ENCODE data around the gene ACAA1. TPM values are rescaled to one million over a fixed set of nuclear protein-coding genes. Genes with fewer than 3 reads are reported as not detected.

Gene ACAA1
- total and polyA plus RNA-seq, 4 donors = 220 to 410 (median 340) TPM

DNA sequence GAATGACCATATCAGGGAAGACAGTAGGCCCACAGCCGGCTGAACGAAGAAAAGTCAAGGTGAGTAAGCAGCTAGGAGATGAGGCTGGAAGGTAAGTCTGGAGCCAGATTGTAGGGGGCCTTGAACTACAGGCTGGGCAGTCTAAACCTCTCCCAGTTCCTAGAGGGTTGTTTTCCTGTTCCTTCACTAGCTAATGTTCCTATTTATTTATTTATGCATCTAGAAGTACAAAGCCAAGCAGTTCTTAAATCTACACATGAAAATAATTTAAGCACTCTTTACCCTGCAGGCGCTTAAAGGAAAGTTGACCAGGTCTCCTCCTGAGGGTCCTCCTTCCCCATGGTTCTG lies 3.7 kb downstream of the ACAA1 start:
- TF ChIP-seq TAF1 (conservative IDR thresholded peaks at IDR 0.05) (no peak), HNF4A (conservative IDR thresholded peaks at IDR 0.05) (no peak), GABPA (IDR thresholded peaks at IDR 0.05 in 1 of 2, conservative IDR thresholded peaks at IDR 0.05 in 1 of 2) (no peak), FOXA1 (IDR thresholded peaks at IDR 0.05) (no peak), HNF4G (IDR thresholded peaks at IDR 0.05) (no peak), JUND (IDR thresholded peaks at IDR 0.05) (no peak), CTCF (IDR thresholded peaks at IDR 0.05; ENCODE audit: low read depth, low read length, missing input control) (no peak), RXRA (IDR thresholded peaks at IDR 0.05) (no peak), RAD21 (IDR thresholded peaks at IDR 0.05) (no peak), SP1 (IDR thresholded peaks at IDR 0.05) (no peak), REST (IDR thresholded peaks at IDR 0.05) (no peak), NR2F2 (IDR thresholded peaks at IDR 0.05) (no peak), EGR1 (IDR thresholded peaks at IDR 0.05; ENCODE audit: low read depth in 2 of 2) (no peak), YY1 (IDR thresholded peaks at IDR 0.05) (no peak), FOXA2 (IDR thresholded peaks at IDR 0.05) (no peak)
- TF ChIP-seq, protein P1, sequence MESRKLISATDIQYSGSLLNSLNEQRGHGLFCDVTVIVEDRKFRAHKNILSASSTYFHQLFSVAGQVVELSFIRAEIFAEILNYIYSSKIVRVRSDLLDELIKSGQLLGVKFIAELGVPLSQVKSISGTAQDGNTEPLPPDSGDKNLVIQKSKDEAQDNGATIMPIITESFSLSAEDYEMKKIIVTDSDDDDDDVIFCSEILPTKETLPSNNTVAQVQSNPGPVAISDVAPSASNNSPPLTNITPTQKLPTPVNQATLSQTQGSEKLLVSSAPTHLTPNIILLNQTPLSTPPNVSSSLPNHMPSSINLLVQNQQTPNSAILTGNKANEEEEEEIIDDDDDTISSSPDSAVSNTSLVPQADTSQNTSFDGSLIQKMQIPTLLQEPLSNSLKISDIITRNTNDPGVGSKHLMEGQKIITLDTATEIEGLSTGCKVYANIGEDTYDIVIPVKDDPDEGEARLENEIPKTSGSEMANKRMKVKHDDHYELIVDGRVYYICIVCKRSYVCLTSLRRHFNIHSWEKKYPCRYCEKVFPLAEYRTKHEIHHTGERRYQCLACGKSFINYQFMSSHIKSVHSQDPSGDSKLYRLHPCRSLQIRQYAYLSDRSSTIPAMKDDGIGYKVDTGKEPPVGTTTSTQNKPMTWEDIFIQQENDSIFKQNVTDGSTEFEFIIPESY (IDR thresholded peaks at IDR 0.05) = no peak
- TF ChIP-seq, protein P2, sequence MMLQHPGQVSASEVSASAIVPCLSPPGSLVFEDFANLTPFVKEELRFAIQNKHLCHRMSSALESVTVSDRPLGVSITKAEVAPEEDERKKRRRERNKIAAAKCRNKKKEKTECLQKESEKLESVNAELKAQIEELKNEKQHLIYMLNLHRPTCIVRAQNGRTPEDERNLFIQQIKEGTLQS (IDR thresholded peaks at IDR 0.05) = no peak
- TF ChIP-seq, protein P3, sequence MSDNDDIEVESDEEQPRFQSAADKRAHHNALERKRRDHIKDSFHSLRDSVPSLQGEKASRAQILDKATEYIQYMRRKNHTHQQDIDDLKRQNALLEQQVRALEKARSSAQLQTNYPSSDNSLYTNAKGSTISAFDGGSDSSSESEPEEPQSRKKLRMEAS (IDR thresholded peaks at IDR 0.05) = no peak
- 40% methylated on average over 3 of the region's 3 CpGs for WGBS
- Histone ChIP-seq H3K9me3 (ENCODE audit: control insufficient read depth in 4 of 4, low read length in 3 of 4) (no peaks in the 10 kb centered on the region), H3K9ac (ENCODE audit: low read depth in 1 of 2, low read length in 2 of 2) (peak overlapping the region in 1 of 2 donors; percentile 21), H3K4me1 (ENCODE audit: control insufficient read depth in 4 of 4, insufficient read depth in 4 of 4, low read length in 3 of 4) (peaks cover 23 to 81% (median 71%) of the 10 kb centered on the region in 4 donors), H3K27me3 (ENCODE audit: control insufficient read depth in 4 of 4, insufficient read depth in 4 of 4, low read length in 3 of 4) (no peaks in the 10 kb centered on the region), H3K27ac (ENCODE audit: low read depth in 1 of 2, low read length in 2 of 2) (peak overlapping the region; percentile 77 to 84), H3K36me3 (ENCODE audit: control insufficient read depth in 4 of 4, insufficient read depth in 3 of 4, low read depth in 1 of 4, low read length in 3 of 4) (peaks cover 11 to 30% (median 23%) of the 10 kb centered on the region in 4 donors), H3K4me3 (ENCODE audit: low read depth in 1 of 3, low read length in 3 of 3) (peak overlapping the region; percentile 10 to 50 (median 48))
- DNase-seq (ENCODE audit: low spot score) = peak; percentile 10

Measured in liver (tissue), 9 donors.